VCaP (cell line): ENCODE measurements around the gene ITPR1.

Experiments
- H3K27ac ChIP-seq: fragments of 450-650 bp; 2 replicates; pipeline ENCODE4 v1.5.1; 2017
- CTCF ChIP-seq: fragments of 450-650 bp; conservative IDR thresholded peaks from 2 replicates; pipeline ENCODE4 v1.5.1; 2017; ENCODE audit warnings: mild to moderate bottlenecking, moderate library complexity

Gene ITPR1

GRCh38 chr3:4804161-4805058 lies 311.3 kb downstream of the ITPR1 start:
- H3K27ac ChIP-seq, result no peak overlapping the region
- no peak for TF ChIP-seq CTCF

GRCh38 chr3:4805662-4806061 lies 312.5 kb downstream of the ITPR1 start:
- H3K27ac ChIP-seq, result no peak overlapping the region
- TF ChIP-seq CTCF, result no peak

- TF ChIP-seq CTCF, result no peak
- H3K27ac ChIP-seq, result no peak overlapping the region
Observed at GRCh38 chr3:4806535-4807108, 313.5 kb downstream of the ITPR1 start.

DNA sequence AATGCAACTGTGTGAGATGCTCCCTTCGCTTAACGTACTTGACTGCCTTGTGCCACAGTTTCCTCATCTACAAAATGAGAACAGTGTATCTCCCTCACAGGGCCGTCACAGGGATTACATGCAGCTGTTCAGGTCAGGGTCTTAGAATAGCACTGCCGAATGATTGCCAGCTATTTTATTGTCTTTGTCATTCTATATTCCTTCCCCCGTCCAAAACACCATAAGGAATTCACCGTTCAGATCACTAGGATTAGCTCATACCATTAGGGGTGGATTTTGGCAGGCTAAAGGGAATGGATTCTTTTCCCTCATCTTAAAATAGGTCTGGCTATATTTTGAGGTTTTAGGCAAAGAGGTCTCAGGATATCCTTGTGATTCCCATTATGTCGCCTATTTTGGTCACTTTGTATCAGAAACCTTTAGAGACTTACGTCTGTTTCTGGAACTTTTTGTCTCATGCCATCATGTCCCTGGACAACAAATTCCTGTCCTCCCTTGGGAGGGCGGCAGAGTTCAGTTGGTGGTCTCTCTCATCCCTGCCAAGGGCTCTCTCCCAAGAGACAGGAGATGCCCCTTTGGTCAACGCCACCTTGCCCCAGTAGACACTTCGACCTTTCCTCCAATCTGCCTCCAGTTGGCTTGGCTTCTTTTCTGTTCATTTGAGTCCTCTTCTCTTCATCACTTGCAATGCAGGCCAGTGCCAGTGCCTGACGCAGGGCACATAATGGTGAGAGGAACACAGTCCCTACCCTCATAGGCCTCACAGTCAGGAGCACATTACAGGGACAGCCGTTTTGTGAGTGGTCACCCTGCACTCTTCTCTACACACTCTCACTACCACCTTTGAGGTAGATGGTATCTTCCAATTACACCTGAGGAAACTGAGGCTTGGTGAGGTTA lies 314.5 kb downstream of the ITPR1 start:
- TF ChIP-seq CTCF, result no peak
- H3K27ac ChIP-seq, result no peak overlapping the region

DNA sequence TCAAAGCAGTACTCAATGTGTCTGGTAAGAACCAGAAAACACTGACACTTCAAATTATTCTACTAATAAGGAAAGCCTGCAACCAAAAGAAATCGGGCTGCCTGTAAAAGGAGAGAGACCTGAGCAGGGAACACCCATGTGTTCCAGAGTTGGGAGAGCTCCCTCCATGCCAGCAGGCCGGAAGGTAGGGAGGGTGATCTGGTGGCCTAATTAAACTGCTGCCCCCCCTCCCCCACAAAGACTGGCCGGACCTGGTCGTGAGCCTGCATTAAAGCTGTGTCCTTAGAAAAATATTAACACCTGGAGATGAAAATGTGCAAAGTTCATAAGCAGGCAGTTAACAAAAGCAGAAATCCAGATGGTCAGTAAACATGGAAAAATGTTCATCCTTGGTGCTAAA lies 315.5 kb downstream of the ITPR1 start:
- TF ChIP-seq CTCF, result no peak
- no peak overlapping the region for H3K27ac ChIP-seq

DNA sequence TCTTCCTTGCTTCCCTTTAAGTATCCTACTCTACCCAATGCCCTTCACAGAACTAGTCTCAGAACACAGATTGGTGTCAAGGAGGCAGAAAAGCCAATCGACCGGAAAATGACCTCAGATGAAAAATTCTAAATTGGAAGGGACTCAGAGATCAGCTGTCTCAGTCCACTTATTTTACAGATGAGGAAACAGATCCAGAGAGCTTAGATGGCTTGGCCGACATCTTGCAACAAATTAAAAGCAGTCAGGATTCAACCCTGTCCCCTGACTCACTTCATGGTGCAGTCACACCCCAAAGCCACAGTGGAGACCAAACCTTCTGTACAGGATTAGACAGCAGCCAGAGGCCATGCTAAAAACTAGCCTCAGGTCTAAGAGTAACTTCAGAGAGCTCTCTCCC lies 316.8 kb downstream of the ITPR1 start:
- H3K27ac ChIP-seq, result no peak overlapping the region
- TF ChIP-seq CTCF, result no peak

GRCh38 chr3:4812591-4812990 lies 319.4 kb downstream of the ITPR1 start:
- H3K27ac ChIP-seq, result no peak overlapping the region
- no peak for TF ChIP-seq CTCF
